Transverse colon (tissue), 4 donors: ENCODE data around the gene SLC25A36. TPM values are rescaled to one million over a fixed set of nuclear protein-coding genes. Genes with fewer than 3 reads are reported as not detected.
"Not testable (repeated sequence)": the region's sequence is repeated elsewhere in the genome, so short reads cannot be mapped to it uniquely, and the experiment has no call there.

ENCODE experiments used
- DNase-seq: peaks from one replicate; pipeline ENCODE4 v3.0.0-alpha.2; 2019
- H3K27ac ChIP-seq, 4 donors: fragments of 200-600 bp; sonication (generic); 2 replicates each; pipeline ENCODE4 v1.5.1; 2016 to 2018; ENCODE audit warnings: inconsistent platforms in 4 of 4
- H3K27me3 ChIP-seq: fragments of 200-600 bp; sonication (generic); 2 replicates; pipeline ENCODE4 v1.5.1; 2017; ENCODE audit warnings: inconsistent platforms
- H3K36me3 ChIP-seq, 4 donors: fragments of 200-600 bp; sonication (generic); 2 replicates each; pipeline ENCODE4 v1.5.1; 2017 to 2019; ENCODE audit warnings: inconsistent platforms in 4 of 4
- H3K4me1 ChIP-seq, 4 donors: fragments of 200-600 bp; sonication (generic); 2 replicates each; pipeline ENCODE4 v1.5.1; 2017 to 2020; ENCODE audit warnings: inconsistent platforms in 4 of 4
- H3K4me3 ChIP-seq, 4 donors: fragments of 200-600 bp; sonication (generic); 1 replicate in 1 of 4; 2 replicates in 3 of 4; pipeline versions ENCODE4 v1.5.1 to v1.6.1; 2017 to 2019; ENCODE audit warnings: inconsistent platforms in 4 of 4
- H3K9me3 ChIP-seq, 2 donors: fragments of 200-600 bp; sonication (generic); 2 replicates each; pipeline ENCODE4 v1.5.1; 2017 to 2019; ENCODE audit warnings: inconsistent platforms in 2 of 2
- CTCF ChIP-seq, 5 experiments: fragments of 200-600 bp in 3 of 5; fragments of 450-650 bp in 2 of 5; sonication (generic) in 3 of 5; IDR thresholded peaks; 1 replicate in 2 of 5; 2 replicates in 3 of 5; pipeline ENCODE4 v1.5.1; 2016 to 2017; ENCODE audit warnings: antibody characterized with exemption in 5 of 5, inconsistent platforms in 3 of 5, mild to moderate bottlenecking in 2 of 5, moderate library complexity in 1 of 5
- EP300 ChIP-seq: sonication (generic); formaldehyde crosslinking; IDR thresholded peaks from one replicate; pipeline ENCODE4 v1.6.1; 2017; ENCODE audit warnings: antibody characterized with exemption, low read depth
- POLR2A ChIP-seq: fragments of 450-650 bp; IDR thresholded peaks from one replicate; pipeline ENCODE4 v1.6.1; 2016; ENCODE audit warnings: antibody characterized with exemption, mild to moderate bottlenecking, moderate library complexity
- POLR2AphosphoS5 ChIP-seq, 3 donors: sonication (generic); formaldehyde crosslinking; IDR thresholded peaks; one replicate each; pipeline ENCODE4 v1.6.1; 2016; ENCODE audit warnings: antibody characterized with exemption in 3 of 3
- WGBS, 2 donors: methylation state at CpG; one replicate each; pipeline ENCODE4 v1.1.5; 2018; ENCODE audit warnings: low coverage in 1 of 2; 5-methylcytosine and 5-hydroxymethylcytosine counted together
- in situ Hi-C, 4 donors: fragments of 200-750 bp; cut with MboI; loops; one replicate each; pipeline versions ENCODE4 v1.15.0 to v1.15.1; 2017; ENCODE audit warnings: low sequenced_read_pairs in 3 of 4, low pct_ligation_motif_present in 1 of 4, low pct_unique_long_range_greater_than_20kb in 1 of 4
- intact Hi-C: fragments of 100-400 bp; cut with DNase I; formaldehyde crosslinking; loops from one replicate; pipeline ENCODE4 v1.15.1; 2023; ENCODE audit warnings: low total_unique reads
- total RNA-seq, 4 donors: library from RNA; depleted of rRNA; stranded (reverse); fragments of >200 nt; gene quantifications; one replicate each; pipeline ENCODE4 v1.1.0, GENCODE V29; 2016

Gene SLC25A36
- total RNA-seq, 4 donors from 2014 or later, result 48.0 to 87.6 (median 54.8) TPM

- H3K36me3 ChIP-seq, result no peaks in the 10 kb centered on the region
- in situ Hi-C loops (no loop called here), intact Hi-C loops (no loop called here)
- H3K4me1 ChIP-seq, result no peaks in the 10 kb centered on the region
- peaks cover 9% of the 10 kb centered on the region for H3K27me3 ChIP-seq
- no peaks in the 10 kb centered on the region for H3K9me3 ChIP-seq
- no peak overlapping the region for H3K27ac ChIP-seq
- WGBS, 2 donors, result 28 to 37% methylated on average over 8 to 12 of the region's 12 CpGs
- DNase-seq, result no peak
- TF ChIP-seq EP300 (no peak), POLR2AphosphoS5 (IDR thresholded peaks at IDR 0.05) (no peak), CTCF (IDR thresholded peaks at IDR 0.05) (no peak), POLR2A (no peak)
- no peak overlapping the region for H3K4me3 ChIP-seq
These were observed 10.6 kb upstream of the SLC25A36 start for GRCh38 chr3:140931016-140931454.

- no peak for TF ChIP-seq EP300
These were observed 9.8 kb upstream of the SLC25A36 start for GRCh38 chr3:140931801-140932200.

GRCh38 chr3:140933109-140933508 lies 8.5 kb upstream of the SLC25A36 start:
- H3K27me3 ChIP-seq, result peaks cover 9% of the 10 kb centered on the region
- in situ Hi-C loops (no loop called here), intact Hi-C loops (no loop called here)

More at GRCh38 chr3:140931801-140932200, 9.8 kb upstream of the SLC25A36 start:
- Histone ChIP-seq H3K36me3 (no peaks in the 10 kb centered on the region), H3K4me3 (no peak overlapping the region), H3K27ac (no peak overlapping the region), H3K9me3 (no peaks in the 10 kb centered on the region), H3K27me3 (peaks cover 9% of the 10 kb centered on the region), H3K4me1 (no peaks in the 10 kb centered on the region)
- no peak for DNase-seq
- in situ Hi-C loops (no loop called here), intact Hi-C loops (no loop called here)

GRCh38 chr3:140933552-140933951 lies 8.1 kb upstream of the SLC25A36 start:
- DNase-seq, result no peak
- in situ Hi-C loops, result no loop called here

More at GRCh38 chr3:140933109-140933508, 8.5 kb upstream of the SLC25A36 start:
- Histone ChIP-seq H3K4me3 (no peak overlapping the region), H3K4me1 (no peaks in the 10 kb centered on the region), H3K9me3 (no peaks in the 10 kb centered on the region), H3K27ac (no peak overlapping the region), H3K36me3 (no peaks in the 10 kb centered on the region)
- TF ChIP-seq CTCF (IDR thresholded peaks at IDR 0.05) (no peak), POLR2A (no peak)
- DNase-seq, result no peak
- WGBS, 2 donors, result 83 to 100% methylated on average over 1 to 7 of the region's 7 CpGs

GRCh38 chr3:140939305-140939704 lies 2.3 kb upstream of the SLC25A36 start:
- H3K9me3 ChIP-seq, in situ Hi-C loops, H3K4me3 ChIP-seq, H3K36me3 ChIP-seq, H3K27ac ChIP-seq, H3K27me3 ChIP-seq, intact Hi-C loops, DNase-seq: not testable (repeated sequence)
- 76 to 89% methylated on average over 4 of the region's 4 CpGs for WGBS, 2 donors
- H3K4me1 ChIP-seq, result peaks cover 2 to 19% (median 13%) of the 10 kb centered on the region in 4 donors

More at GRCh38 chr3:140933552-140933951, 8.1 kb upstream of the SLC25A36 start:
- 88% methylated on average over 6 of the region's 8 CpGs; no CpG with 5 or more reads in 1 of the 2 donors for WGBS, 2 donors
- Histone ChIP-seq H3K4me3 (no peak overlapping the region), H3K36me3 (no peaks in the 10 kb centered on the region), H3K4me1 (no peaks in the 10 kb centered on the region), H3K27ac (no peak overlapping the region), H3K9me3 (no peaks in the 10 kb centered on the region), H3K27me3 (peaks cover 9% of the 10 kb centered on the region)
- intact Hi-C loops, result no loop called here
- TF ChIP-seq CTCF (IDR thresholded peaks at IDR 0.05) (no peak), POLR2AphosphoS5 (IDR thresholded peaks at IDR 0.05) (no peak), POLR2A (no peak), EP300 (no peak)
